GM12878 (cell line): Measurements from ENCODE around the gene TMEM256.

Experiments
- HCFC1 ChIP-seq: fragments of 150-350 bp; IDR thresholded peaks from 2 replicates; pipeline ENCODE4 v1.6.1; 2014; ENCODE audit warnings: low read length
- TF ChIP-seq, protein P1 (sequence below), 3 experiments: IDR thresholded peaks in 2 of 3; conservative IDR thresholded peaks in 1 of 3; 2 replicates each; pipeline ENCODE4 v1.5.1; 2011; ENCODE audit warnings: low read depth in 3 of 3, low read length in 3 of 3, mild to moderate bottlenecking in 3 of 3, control low read depth in 2 of 3, moderate library complexity in 2 of 3, inconsistent platforms in 1 of 3, mixed read lengths in 1 of 3; ENCODE audit not compliant: control insufficient read depth in 2 of 3, insufficient read depth in 1 of 3; ENCODE audit errors: extremely low read depth in 1 of 3
- TF ChIP-seq, protein P2 (sequence below): IDR thresholded peaks from 2 replicates; pipeline ENCODE4 v1.6.1; 2011; ENCODE audit warnings: low read depth, low read length, improper control_type of control experiment, borderline replicate concordance

DNA sequence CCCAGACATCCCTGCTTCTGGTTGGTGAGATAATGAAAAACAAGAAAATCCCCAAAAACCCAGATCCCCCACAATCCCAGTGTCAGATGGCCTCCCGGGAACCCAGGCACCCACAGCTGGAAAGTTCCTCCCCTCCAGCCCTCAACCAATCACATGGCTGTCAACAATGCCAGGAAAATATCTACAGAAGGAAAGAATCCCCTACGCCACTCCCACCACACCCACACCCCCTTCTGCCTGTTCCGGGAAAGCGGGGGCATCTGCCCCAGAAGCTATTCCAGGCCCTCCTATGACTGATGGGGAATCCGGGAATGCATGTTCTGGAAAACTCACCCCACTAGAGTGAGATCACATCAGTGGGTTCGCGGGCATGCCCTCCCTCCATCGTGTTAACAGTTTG lies 47.1 kb downstream of the TMEM256 start:
- TF ChIP-seq, protein P1, sequence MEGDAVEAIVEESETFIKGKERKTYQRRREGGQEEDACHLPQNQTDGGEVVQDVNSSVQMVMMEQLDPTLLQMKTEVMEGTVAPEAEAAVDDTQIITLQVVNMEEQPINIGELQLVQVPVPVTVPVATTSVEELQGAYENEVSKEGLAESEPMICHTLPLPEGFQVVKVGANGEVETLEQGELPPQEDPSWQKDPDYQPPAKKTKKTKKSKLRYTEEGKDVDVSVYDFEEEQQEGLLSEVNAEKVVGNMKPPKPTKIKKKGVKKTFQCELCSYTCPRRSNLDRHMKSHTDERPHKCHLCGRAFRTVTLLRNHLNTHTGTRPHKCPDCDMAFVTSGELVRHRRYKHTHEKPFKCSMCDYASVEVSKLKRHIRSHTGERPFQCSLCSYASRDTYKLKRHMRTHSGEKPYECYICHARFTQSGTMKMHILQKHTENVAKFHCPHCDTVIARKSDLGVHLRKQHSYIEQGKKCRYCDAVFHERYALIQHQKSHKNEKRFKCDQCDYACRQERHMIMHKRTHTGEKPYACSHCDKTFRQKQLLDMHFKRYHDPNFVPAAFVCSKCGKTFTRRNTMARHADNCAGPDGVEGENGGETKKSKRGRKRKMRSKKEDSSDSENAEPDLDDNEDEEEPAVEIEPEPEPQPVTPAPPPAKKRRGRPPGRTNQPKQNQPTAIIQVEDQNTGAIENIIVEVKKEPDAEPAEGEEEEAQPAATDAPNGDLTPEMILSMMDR (IDR thresholded peaks at IDR 0.05 in 2 of 3, conservative IDR thresholded peaks at IDR 0.05 in 1 of 3; ENCODE audit: control insufficient read depth in 2 of 3, extremely low read depth in 1 of 3, insufficient read depth in 1 of 3, low read depth in 3 of 3, low read length in 3 of 3), result no peak
- TF ChIP-seq, protein P2, sequence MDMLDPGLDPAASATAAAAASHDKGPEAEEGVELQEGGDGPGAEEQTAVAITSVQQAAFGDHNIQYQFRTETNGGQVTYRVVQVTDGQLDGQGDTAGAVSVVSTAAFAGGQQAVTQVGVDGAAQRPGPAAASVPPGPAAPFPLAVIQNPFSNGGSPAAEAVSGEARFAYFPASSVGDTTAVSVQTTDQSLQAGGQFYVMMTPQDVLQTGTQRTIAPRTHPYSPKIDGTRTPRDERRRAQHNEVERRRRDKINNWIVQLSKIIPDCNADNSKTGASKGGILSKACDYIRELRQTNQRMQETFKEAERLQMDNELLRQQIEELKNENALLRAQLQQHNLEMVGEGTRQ, result no peak
- no peak for TF ChIP-seq HCFC1
